Retina (tissue), 1 donor: ENCODE measurements around the gene SH2D5.

Experiments used
- DNase-seq: peaks from one replicate; pipeline ENCODE4 v3.0.0-alpha.2; 2016

SH2D5 gene

DNA sequence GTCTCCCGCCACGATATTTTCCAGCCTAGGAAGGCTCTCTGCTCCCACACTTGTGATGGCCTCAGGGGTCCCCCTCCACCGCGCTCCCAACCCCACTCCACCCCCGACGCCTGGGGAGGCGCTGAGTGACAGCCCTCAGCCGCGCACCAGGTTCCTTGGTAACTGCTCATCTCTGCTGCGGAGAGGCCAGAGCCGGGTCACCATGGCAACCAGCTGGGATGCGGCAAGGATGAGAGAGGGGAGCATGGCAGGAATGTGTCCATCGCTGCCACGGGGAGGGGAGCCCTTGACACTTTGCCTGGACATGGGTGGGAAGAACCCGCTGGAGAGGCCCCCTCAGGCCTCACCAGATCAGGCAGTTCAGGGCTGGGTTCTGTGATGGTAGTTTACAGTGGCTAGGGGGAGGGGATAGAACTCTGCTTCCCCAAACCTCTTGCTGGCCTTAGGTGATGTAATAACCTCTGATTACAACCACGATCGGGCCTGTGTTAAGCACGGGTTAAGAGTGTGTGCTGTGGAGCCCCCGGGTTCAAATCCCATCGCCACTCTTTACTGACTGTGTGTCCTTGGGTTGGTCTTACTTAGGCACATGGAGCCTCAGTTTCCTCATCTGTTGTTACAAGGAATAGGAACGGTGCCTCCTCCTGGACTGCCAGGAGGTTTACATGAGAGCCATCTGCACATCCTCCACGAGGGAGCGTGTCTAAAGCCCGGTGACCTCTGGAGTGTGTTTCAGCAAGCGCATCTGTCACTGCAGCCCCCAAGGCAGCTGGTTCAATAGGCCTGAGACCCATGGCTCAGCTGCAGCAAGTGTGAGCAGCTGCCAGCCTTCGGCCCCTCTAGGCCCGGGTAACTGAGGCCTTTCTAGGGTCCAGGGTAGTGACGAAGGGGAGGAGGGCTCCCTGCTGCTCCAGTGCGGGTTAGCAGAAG lies 21.0 kb downstream of the SH2D5 start:
- peak; percentile 76 for DNase-seq

DNA sequence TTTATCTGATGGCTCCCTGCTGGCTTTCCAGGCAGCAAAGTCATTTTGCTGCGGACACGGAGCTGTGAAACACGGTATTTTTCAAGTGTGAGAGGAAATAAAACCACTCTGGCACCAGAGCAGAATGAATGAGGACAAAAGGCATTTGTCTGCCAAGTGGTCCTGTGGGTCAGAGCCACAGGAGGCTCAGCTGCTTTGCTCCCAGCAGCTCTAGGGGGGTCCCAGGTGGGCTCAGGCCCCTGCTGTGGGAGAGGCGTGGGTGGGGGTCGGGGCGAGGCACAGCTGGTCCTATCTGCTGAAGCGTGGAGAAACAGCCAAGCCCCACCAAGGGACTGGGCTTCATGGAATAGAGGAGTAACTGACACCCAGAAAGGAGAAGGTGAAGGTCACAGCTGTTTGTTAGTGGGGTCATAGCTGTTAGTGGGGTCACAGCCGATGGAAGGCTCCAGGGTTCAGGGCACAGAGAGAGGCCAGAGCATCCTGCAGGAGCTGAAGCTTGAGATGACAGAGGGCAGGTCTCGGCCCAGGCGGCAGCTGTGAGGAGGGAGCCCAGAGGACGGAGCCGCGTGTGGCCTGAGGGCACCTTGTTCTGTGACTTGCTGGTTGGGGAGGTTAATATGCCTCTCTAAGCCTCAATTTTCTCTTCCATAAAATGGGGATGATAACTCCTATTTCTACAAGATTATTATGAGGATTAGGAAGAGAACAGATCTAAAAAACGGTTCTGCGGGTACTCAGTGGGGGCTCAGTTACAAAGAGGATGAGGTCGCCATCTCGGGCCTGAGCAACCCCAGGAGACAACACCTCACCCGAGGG lies 21.8 kb downstream of the SH2D5 start:
- peak; percentile 68 for DNase-seq

DNA sequence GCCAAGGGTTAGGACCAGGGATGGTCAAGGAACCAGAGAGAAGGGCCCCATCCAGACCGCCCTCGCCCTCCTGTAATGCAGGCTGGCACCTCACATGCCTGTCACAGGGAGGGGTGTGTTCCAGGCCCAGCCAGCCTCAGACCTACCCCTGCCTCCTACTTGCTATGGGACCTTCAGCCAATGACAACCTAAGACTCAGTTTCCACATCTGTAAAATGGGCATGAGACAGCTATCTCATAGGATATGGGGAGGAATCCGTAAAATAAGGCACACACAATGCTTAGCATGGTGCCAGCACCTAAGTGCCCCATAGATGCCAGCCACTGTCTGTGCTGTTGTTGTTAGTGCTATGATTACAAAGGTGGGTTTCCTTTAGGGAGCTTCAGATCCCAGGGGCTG lies 22.6 kb downstream of the SH2D5 start:
- no peak for DNase-seq

DNA sequence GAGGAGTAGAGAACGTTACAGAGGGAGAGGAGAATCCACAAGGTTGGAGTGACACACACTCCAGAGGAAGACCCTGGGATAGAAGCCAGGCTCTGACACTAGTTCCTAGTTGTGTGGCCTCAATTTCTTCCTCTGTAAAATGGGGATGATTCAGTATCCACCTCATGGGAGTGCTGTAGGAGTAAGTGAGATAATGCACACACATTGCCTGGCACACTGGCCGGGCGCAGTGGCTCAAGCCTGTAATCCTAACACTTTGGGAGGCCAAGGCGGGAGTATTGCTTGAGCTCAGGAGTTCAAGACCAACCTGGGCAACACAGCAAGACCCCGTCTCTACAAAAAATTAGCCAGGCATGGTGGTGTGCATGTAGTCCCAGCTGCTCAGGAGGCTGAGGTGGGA lies 23.6 kb downstream of the SH2D5 start:
- DNase-seq = no peak

DNA sequence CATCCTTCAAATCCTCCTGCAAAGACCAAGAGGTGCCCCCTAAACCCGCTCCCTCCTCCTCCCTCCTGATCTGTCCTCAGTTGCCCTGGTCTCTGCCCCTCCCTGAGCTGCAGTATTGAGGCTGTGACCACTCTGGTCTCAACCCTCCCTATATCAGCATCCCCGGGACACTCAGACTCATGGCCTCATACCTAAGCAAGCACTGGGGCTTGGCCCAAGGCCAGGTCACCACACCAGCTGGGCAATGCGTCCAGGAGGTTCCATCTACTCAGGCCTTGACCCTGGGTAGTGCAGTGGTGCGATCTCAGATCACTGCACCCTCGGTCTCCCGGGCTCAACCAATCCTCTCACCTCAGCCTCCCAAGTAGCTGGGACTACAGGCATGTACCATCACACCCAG lies 24.4 kb downstream of the SH2D5 start:
- DNase-seq = no peak

DNA sequence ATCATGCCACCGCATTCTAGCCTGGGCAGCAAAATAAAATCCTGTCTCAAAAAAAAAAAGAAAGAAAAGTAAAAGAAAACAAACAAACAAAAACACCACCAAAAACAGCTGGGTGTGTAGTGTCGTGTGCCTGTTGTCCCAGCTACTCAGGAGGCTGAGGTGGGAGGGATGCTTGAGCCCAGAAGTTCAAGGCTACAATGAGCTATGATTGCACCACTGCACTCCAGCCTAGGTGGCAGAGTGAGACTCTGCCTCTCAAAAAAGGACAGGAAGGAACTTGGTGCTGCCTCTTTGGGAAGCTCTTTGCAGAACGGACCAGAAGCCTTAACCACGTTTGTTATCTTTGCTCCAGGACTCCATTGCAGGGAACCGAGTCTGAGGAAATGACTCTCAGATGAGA lies 25.7 kb downstream of the SH2D5 start:
- no peak for DNase-seq

DNA sequence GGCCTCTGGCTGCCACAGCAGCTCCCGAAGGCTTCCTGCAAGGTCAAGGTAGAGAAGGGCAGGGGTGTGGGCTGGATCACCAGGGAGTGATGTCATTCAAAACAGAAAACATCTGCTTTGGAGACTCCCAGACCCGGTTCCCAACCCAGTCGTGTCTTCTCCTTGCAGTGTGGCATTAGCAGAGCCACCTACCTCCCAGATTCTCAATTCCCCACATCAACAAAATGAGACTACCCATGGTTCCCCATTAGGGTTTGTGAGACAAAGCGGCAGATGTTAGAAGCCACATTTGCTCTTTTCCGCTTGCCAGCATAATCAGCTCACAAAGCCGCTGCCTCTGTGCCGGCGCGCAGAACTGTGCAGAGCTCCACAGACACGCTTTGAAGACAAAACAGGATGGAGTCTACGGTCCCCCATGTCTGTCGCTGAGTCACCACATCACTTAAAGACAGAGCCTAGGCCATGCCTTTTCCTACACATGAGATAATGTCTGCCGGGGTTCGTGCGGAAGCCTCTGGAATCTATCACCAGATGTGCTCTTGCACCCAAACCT lies 27.2 kb downstream of the SH2D5 start:
- peak; percentile 63 for DNase-seq

DNA sequence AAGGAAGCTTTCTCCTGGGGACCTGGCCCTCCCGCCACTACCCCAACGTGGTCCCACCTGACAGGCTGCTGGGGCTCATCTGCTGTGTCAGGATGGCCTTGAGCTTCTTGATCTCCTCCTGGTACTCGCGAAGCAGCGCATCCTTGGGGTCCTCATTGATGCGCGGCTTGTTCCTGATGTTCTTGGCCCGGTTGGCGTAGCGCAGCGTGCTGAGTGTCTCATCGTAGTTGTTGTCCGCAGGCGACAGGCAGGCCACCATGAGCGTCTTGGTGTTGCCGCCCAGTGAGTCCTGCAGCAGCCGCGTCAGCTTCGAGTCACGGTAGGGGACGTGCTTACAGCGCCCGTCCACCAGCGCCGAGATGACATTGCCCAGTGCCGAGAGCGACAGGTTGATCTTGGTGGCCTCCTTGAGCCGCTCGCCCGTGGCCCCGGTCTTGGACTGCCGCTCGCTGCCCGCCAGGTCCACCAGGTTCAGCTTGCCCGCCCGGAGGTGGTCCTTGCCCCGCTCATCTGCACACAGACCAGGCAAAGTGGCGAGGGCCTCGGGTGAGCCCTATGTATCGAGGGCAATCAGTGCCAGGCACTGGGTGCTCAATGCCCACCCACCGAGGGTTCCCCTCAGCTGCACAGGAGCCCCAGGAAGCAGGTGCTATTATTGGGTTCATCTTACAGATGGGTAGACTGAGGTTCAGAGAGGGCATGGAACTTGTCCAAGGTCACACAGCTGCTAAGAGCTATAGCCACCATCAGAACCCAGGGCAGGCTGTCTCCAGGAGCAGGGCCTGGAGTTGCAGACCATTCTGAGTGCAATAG lies 27.9 kb downstream of the SH2D5 start:
- DNase-seq = no peak

DNA sequence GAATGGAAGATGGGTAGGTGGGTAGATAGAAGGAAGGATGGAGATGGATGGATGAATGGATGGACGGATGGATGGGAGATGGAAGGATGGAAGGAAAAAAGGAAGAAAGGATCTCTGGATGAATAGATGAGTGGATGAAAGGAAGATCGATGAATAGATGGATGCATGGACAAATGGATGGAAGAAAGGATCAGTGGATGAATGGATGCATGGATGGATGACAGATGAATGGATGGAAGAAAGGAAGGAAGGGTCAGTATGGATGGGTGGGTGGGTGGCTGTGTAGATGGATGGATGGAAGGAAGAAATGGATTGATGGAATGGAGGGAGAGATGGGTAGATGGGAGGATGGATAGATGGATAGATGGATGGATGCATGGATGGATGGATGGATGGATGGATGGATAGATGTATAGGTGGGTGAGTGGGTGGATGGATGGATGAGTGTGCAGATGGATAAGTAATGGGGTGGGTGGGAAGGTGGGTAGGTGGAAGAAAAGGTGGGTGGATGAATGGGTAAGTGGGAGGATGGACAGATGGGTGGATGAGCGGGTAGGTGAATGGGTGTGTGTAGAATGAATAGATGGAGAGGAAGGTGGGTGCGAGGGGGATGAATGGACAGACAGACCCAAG lies 29.3 kb downstream of the SH2D5 start:
- DNase-seq = no peak

DNA sequence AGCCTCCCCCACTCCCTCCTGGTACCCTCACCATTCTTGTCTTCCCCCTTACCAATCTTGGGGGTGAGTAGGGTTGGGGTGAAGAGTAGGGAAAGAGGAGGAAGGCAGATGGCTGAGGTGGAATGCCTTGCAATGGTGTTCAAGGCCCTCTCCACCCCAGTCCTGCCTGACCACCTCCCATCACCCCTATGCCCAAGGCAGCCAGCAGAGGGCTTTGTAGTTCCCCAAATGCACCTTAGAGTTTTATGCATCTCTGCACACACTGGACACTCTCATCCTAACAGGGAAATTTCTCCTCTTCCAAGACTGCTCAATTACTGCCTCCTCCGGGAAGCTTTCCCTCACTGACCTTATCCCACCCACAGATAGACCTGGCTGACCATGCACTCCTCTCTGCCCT lies 30.1 kb downstream of the SH2D5 start:
- DNase-seq = no peak

DNA sequence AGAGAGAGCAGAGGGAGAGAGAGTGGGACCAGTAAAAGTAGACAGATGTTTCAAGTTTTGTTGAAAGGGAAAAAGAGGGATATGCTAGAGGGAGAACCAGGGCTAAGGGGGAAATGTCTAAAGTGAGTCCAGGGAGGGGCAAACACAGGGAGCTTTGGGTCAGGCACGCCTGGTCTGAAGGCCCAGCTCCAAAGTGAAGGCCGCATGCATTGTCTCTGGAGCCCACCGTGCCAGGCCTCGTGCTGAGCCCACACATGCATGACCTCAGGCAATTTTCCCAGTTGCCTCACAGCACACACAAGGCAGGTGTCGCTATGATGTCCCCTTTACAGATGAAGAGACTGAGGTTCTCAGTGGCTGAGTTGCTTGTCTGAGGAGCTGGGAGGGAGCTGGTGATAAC lies 30.7 kb downstream of the SH2D5 start:
- no peak for DNase-seq

DNA sequence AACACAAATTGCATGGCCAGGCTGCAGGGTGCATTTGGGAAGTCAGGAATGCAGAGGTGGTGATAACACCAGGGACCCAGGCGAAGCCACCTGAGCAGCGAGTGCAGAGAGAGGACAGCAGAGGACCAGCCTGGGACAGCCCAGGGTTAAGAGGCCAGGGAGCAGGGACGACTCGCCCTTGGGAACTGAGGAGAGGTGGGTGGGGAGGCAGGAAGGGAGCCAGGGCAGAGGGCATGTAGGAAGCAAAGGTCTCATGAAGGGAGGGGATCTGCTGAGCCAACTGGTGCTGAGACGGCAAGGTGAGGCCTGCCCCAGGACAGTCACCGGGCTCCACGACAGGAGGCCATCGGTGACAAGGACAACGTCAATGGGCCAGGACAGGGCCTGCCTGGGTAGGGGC lies 31.1 kb downstream of the SH2D5 start:
- no peak for DNase-seq

DNA sequence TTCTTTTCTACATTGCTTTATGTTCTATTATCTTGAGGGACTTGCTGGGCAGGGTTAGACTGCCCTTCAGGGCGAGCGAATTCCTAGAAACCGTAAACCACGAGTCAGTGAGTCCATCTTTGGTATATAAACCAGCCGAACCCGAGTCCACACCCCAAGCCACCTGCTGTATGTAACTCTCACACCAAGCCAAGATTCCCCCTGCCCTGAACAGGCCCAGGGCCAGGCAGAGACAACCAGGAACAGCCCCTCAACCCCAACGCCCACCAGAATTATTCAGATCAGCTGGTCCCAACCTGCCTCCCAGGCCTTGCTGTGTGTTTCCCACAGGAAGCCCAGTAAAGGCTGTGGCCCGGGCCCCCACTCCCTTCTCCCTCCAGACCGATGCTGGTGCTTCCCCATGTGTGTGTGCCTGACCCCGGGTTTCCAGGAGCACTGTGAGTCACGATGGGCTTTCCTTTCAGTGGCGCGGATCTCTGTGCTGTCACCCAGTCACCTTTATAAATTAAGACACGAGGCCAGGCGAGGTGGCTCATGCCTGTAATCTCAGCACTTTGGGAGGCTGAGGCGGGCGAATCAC lies 31.8 kb downstream of the SH2D5 start:
- DNase-seq = no peak

DNA sequence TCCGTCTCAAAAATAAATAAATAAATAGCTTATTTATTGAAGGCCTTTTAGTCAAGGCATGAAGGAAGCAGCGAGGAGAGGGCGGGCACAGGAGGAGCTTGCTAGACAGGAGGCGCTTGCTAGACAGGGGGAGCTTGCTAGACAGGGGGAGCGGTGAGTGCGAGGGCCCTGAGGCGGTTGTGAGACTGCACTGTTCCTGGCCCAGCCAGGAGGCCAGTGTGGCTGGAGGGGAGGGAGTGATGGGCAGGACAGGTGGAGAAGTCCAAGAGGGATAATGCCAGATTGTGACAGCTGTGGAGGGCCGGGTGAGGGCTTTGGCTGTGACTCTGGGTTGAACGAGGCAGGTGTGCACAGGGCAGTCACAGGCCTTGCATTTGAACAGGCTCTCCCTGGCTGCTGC lies 32.9 kb downstream of the SH2D5 start:
- DNase-seq = no peak

DNA sequence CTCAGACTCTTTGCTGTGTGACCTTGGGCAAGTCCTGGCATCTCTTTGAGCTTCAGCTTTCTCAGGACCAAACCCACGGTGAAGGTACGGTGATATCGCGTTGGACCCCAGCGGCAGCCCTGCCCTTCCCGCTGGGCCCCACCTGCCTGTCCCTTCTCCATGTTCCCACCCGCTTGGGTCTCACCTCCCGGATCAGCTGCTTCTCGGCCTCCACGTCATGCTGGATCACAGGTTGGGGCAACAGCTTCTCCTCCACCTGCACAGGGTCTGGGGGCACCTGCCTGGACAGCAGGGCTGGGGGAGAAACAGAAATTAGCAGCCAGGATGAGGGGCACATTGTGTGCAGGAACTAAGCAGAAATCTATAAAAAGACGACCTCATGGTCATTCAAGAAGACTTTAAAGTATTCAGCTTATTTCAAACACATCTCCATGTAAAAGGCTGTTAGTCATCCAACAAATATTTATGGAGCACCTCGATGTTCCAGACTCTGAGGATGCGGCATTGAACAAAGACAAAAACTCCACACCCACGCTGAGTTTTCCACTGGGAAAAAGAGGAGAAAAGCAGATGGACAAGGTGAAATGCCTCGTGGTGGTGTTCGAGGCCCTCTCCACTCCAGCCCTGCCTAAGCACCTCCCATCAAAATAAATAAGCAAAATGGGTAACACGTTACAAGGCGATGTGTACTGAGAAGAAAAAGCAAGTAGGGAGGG lies 34.1 kb downstream of the SH2D5 start:
- DNase-seq = no peak

DNA sequence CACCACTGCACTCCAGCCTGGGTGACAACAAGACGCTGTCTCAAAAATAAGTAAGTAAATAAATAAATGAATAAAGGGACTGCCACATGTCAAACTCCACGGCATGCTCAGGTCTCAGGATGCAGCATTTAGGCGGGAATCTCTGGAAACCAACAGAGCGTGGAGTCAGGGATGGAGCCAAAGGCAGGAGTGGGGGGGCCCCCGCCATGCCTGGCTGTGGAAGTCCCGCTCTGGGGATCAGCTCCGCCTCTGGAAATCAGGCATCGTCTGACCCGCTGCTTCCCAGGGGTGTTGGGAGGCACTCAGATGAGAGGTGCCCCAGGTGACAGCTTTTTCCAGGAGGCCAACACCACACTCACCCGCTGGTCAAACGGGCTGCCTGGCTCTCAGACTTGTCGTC lies 34.9 kb downstream of the SH2D5 start:
- no peak for DNase-seq

DNA sequence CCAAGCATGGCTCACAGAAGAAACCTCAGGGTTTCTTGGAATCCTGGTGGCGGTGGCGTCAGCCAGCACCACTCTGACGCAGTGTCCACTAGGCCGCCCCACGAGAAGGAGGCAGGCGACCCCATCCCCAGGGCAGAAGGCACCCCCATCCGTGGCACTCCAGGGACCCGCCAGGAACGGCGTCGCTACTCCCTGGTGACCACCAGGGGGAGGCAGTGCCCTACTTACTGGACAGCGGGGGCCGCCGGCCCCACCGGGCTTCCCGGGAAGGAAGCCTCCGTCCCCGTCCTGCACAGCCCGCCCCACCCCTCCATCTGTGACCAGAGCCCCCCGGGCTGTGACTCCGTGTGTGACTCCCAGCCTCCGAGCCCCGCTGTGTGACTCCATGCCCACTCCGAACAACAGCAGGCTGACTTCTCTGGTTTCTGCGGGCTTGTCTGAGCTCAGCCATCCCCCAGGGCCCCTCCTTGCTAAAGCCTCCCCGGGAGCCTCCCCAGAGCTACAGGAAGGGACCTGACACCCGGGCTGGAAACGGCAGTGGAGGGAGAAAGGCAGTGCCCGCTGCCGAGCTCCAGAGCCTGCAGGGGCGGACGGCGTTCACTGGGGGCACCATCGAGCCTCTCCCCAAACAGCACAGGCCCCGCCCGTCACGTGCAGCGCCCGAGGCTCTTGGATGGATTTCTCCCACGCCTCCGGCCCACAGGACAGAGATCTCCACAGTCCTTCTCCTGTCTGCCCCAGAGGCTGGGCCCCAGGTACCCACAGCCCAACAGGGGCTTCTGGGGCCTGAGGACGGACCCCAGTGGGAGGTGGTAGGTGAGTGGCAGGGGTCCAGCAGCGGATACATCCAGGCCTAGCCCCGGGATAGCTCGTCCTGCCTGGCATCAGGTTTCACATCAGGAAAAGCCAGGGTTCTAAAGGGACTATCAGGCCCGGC lies 35.8 kb downstream of the SH2D5 start:
- peak; percentile 95 for DNase-seq

DNA sequence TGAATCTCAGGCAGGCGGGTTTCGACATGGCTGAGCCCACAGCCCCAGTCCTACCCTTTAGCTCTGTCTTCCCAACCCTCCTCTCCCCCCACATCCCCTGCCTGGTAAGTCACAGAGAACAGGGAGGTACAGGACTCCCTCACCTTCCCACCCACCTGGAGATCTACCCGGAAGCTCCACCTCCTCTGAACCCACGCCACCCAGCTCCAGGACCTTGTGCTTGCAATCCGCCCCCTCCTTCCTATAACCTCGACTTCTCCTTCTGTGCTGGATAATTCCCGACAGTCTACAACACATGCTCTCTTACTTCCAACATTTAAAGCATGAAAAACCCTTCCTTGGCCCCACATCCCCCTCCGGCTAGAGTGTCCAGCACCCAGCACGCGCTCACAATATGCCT lies 37.0 kb downstream of the SH2D5 start:
- no peak for DNase-seq

DNA sequence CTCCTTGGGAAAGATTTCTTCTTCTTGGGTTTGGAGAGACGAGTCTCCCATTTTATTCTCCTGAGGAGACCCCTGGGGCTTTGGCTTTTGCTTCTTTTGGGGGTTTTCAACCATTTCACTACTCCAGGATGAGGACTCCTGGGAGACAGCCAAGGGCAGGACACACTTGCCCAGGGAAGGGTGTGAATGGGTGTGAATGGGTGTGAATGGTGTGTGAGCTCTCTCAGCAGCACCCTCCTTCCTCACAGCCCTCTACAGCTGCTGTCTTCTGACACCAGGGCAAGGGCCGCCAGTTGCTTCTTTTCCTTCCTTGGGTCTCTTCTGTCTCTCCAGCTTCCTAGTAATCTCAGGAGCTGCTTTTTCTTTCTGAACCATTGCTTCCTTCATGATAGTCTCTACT lies 38.9 kb downstream of the SH2D5 start:
- no peak for DNase-seq

DNA sequence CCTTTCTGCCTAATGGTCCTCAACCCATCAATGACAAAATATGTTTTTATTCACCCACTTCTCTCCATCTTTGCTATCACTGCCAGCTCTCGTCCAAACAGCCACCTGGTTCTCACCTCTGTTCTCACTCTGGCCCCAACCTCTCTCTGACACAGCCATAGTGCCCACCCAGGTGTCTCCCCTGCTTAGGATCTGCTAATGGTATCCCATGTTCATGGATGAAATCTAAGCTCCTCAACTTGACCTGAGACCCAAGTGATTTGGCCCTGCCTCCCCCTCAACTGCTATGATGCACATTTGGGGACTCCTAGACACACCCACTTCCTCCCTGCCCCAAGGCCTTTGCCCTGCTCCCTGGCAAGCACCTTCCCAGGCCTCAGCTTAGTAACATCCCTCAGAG lies 40.6 kb downstream of the SH2D5 start:
- no peak for DNase-seq
